Activated T-helper 1 cell treated with anti-CD3 and anti-CD28 coated beads, Interleukin-12 subunit alpha, Interleukin-12 subunit beta, Interleukin-2, Interleukin-4 antibody, amounts not matched to agents 30 ng/mL and 10 ng/mL and 1 ng/mL, durations not matched to agents 14 hours and 24 hours and 36 hours (primary cell): ENCODE measurements around the gene UGP2. TPM values are rescaled to one million over a fixed set of nuclear protein-coding genes. Genes with fewer than 3 reads are reported as not detected.
"Not testable (repeated sequence)": the region's sequence is repeated elsewhere in the genome, so short reads cannot be mapped to it uniquely, and the experiment has no call there.

Experiments used
- DNase-seq: peaks from one replicate; pipeline ENCODE4 v3.0.0; 2021; ENCODE audit warnings: low spot score
- H3K27ac Mint-ChIP-seq: one replicate; pipeline ENCODE4 v1.8.0; 2021; ENCODE audit warnings: mild to moderate bottlenecking, mixed read lengths
- H3K27me3 Mint-ChIP-seq: one replicate; pipeline ENCODE4 v1.8.0; 2022; ENCODE audit warnings: mild to moderate bottlenecking, moderate library complexity, mixed read lengths; ENCODE audit not compliant: insufficient read depth
- H3K36me3 Mint-ChIP-seq: one replicate; pipeline ENCODE4 v1.8.0; 2021; ENCODE audit warnings: low read depth, mixed read lengths
- H3K4me1 Mint-ChIP-seq: one replicate; pipeline ENCODE4 v1.8.0; 2021; ENCODE audit warnings: low read depth, mixed read lengths
- H3K4me3 Mint-ChIP-seq: one replicate; pipeline ENCODE4 v1.8.0; 2021; ENCODE audit warnings: mild to moderate bottlenecking, moderate library complexity, mixed read lengths
- H3K9me3 Mint-ChIP-seq: one replicate; pipeline ENCODE4 v1.8.0; 2021; ENCODE audit warnings: mixed read lengths
- intact Hi-C: fragments of 100-400 bp; cut with micrococcal nuclease; formaldehyde crosslinking; loops from one replicate; pipeline ENCODE4 v1.15.1; 2024
- total RNA-seq: library from RNA; stranded (reverse); gene quantifications from 2 replicates; pipeline ENCODE4 v1.2.3, GENCODE V29; 2022

The UGP2 gene
- total RNA-seq, 1 donor from 2014 or later, result 60.3 TPM

DNA sequence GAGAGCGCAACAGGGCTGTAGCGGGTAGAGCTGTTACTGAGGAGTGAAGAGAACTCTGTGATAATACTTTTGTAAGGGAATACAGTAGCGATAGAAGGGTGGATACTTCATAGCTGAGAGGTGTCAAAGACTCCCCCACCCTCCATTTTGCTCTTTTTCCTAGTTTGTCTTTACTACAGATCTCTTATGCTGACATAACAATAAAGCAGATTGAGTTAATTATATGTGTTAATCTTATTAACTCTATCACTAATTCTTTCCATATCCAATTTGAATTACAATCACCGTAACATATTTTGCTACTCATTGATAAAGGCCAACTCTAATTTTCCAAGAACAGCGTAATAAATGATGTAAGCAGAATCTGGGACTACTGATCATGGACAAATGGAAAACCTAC, 57.1 kb downstream of the UGP2 start:
- Mint-ChIP-seq H3K4me1 (peaks cover 6% of the 10 kb centered on the region), H3K4me3 (no peak overlapping the region), H3K27ac (no peak overlapping the region), H3K9me3 (peaks cover 11% of the 10 kb centered on the region), H3K27me3 (no peaks in the 10 kb centered on the region), H3K36me3 (peaks cover 54% of the 10 kb centered on the region)
- DNase-seq, result no peak
- intact Hi-C loops, result no loop called here

DNA sequence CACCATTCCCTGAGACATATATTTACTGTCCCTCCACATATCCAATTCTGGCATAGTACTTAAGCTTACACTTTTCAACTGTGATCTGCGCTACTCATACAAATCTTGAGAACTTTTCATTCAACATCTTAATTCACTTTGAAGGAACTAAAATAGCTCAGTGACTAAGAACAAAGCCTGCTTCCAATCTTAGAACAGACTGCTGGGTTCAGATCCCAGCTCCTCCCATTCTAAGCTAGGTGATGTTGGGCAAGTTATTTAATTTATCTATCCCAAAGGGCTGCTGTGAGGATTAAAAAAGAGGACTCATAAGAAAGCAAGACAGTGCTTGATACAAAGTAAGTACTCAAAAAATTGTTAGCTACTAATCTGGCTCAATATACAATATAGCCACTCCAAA, 57.9 kb downstream of the UGP2 start:
- intact Hi-C loops, result loop anchor here (5.0 to 10.0 kb wide), 2 partner anchors 115 to 138 kb away; partner anchors contain the start of gene VPS54
- Mint-ChIP-seq H3K4me1 (peaks cover 6% of the 10 kb centered on the region), H3K27ac (no peak overlapping the region), H3K36me3 (peaks cover 55% of the 10 kb centered on the region), H3K27me3 (no peaks in the 10 kb centered on the region), H3K4me3 (no peak overlapping the region), H3K9me3 (peaks cover 18% of the 10 kb centered on the region)
- DNase-seq, result no peak

DNA sequence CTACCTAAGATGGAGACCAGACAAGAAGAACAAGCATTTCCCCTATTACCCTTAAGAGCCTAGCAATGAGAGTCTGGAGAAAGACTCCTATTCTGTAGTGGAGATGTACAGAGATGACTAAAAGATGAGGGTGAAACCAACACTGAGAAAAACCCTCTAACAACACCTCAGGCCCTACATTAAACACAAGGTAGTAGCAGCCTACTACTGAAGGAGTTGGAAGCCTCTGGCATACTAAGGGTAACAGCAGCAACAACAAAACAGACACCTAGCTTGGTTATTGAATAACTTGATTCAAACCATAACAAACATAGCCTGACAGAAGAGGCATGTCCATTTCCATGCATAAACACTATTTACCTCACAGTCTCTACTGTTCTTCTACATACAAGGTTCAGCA, 60.5 kb downstream of the UGP2 start:
- H3K36me3 Mint-ChIP-seq, result peaks cover 67% of the 10 kb centered on the region
- H3K9me3 Mint-ChIP-seq, result peaks cover 32% of the 10 kb centered on the region
- H3K27me3 Mint-ChIP-seq, result no peaks in the 10 kb centered on the region

GRCh38 chr2:63903003-63903402, 61.3 kb downstream of the UGP2 start:
- no peaks in the 10 kb centered on the region for H3K27me3 Mint-ChIP-seq
- H3K27ac Mint-ChIP-seq, result peak overlapping the region; percentile 45
- no peak overlapping the region for H3K4me3 Mint-ChIP-seq
- H3K4me1 Mint-ChIP-seq, result peaks cover 6% of the 10 kb centered on the region
- DNase-seq, result no peak
- intact Hi-C loops, result loop anchor here (5.0 to 10.0 kb wide), 2 partner anchors 112 to 134 kb away; partner anchors contain the start of gene VPS54
- peaks cover 70% of the 10 kb centered on the region for H3K36me3 Mint-ChIP-seq
- H3K9me3 Mint-ChIP-seq, result peaks cover 32% of the 10 kb centered on the region

More for the DNA sequence above, 60.5 kb downstream of the UGP2 start:
- Mint-ChIP-seq H3K4me3 (no peak overlapping the region), H3K4me1 (peaks cover 6% of the 10 kb centered on the region), H3K27ac (no peak overlapping the region)
- intact Hi-C loops, result loop anchor here (5.0 to 10.0 kb wide), 2 partner anchors 113 to 135 kb away; partner anchors contain the start of gene VPS54
- no peak for DNase-seq

DNA sequence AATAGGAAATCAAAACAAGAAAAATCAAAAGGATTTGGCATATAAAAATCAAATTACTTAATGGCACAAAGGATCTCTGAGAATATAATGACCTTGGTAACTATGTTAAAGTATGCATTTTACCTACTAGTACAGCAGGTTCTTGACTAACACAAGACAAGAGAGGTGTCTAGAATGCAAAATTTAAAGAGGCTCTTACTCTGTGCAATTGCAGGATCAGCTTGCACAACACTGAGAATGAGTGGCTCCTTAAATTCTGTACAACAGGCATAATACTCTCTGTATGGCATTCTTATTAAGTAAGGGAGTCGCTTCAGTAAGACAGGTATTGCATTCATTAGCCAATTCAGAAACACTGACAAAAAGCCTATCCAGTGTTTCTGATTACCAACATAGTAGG, 72.6 kb downstream of the UGP2 start:
- Mint-ChIP-seq H3K27ac (no peak overlapping the region), H3K27me3 (no peaks in the 10 kb centered on the region), H3K9me3 (no peaks in the 10 kb centered on the region), H3K36me3 (peaks cover 38% of the 10 kb centered on the region), H3K4me1 (no peaks in the 10 kb centered on the region), H3K4me3 (no peak overlapping the region)
- no peak for DNase-seq
- intact Hi-C loops, result no loop called here

DNA sequence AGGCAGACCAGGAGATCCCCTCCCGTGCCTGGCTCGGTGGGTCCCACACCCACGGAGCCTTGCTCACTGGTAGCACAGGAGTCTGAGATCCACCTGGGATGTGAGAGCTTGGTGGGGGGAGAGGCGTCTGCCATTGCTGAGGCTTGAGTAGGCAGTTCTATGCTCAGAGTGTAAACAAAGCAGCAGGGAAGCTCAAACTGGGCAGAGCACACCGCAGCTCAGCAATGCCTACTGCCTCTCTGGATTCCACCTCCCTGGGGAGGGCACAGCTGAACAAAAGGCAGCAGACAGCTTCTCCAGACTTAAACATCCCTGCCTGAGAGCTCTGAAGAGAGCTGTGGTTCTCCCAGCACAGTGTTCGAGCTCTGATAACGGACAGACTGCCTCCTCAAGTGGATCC, 85.1 kb downstream of the UGP2 start:
- Mint-ChIP-seq H3K9me3 (peaks cover 5% of the 10 kb centered on the region), H3K4me3 (no peak overlapping the region), H3K27me3 (no peaks in the 10 kb centered on the region), H3K36me3 (peaks cover 49% of the 10 kb centered on the region), H3K4me1 (no peaks in the 10 kb centered on the region), H3K27ac (no peak overlapping the region)
- DNase-seq, result no peak
- intact Hi-C loops, result no loop called here

DNA sequence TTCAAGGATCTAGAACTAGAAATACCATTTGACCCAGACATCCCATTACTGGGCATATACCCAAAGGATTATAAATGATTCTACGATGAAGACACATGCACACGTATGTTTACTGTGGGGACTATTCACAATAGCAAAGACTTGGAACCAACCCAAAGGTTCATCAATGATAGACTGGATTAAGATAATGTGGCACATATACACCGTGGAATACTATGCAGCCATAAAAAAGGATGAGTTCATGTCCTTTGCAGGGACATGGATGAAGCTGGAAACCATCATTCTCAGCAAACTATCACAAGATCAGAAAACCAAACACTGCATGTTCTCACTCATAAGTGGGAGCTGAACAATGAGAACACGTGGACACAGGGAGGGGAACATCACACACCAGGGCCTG, 90.4 kb downstream of the UGP2 start:
- H3K9me3 Mint-ChIP-seq, H3K27me3 Mint-ChIP-seq, H3K4me3 Mint-ChIP-seq, DNase-seq, H3K4me1 Mint-ChIP-seq, H3K27ac Mint-ChIP-seq, intact Hi-C loops: not testable (repeated sequence)
- H3K36me3 Mint-ChIP-seq, result peaks cover 57% of the 10 kb centered on the region

Other genes starting within 250 kb of the UGP2 start
- gene VPS54, start 177.5 kb downstream of the UGP2 start, total RNA-seq, result 14.9 and 15.4 TPM in 2 replicates